Liver (tissue), 9 donors: ENCODE measurements around the gene ARHGAP6. TPM values are rescaled to one million over a fixed set of nuclear protein-coding genes. Genes with fewer than 3 reads are reported as not detected.

Experiments used
- DNase-seq: peaks from one replicate; pipeline ENCODE4 v3.0.0-alpha.2; 2017; ENCODE audit warnings: low spot score
- H3K27ac ChIP-seq, 2 donors: one replicate each; pipeline ENCODE4 v1.7.0; 2013; ENCODE audit warnings: inconsistent platforms in 2 of 2, low read length in 2 of 2, control low read depth in 1 of 2, low read depth in 1 of 2, mild to moderate bottlenecking in 1 of 2
- H3K27me3 ChIP-seq, 4 donors: one replicate each; pipeline versions ENCODE4 v1.6.1 to v1.7.0; 2013; ENCODE audit warnings: low read length in 3 of 4, inconsistent platforms in 1 of 4, mild to moderate bottlenecking in 1 of 4, moderate library complexity in 1 of 4; ENCODE audit not compliant: control insufficient read depth in 4 of 4, insufficient read depth in 4 of 4
- H3K36me3 ChIP-seq, 4 donors: one replicate each; pipeline versions ENCODE4 v1.6.1 to v1.7.0; 2013; ENCODE audit warnings: low read length in 3 of 4, mild to moderate bottlenecking in 3 of 4, low read depth in 1 of 4, moderate library complexity in 1 of 4; ENCODE audit not compliant: control insufficient read depth in 4 of 4, insufficient read depth in 3 of 4
- H3K4me1 ChIP-seq, 4 donors: one replicate each; pipeline versions ENCODE4 v1.6.1 to v1.7.0; 2013; ENCODE audit warnings: low read length in 3 of 4, mild to moderate bottlenecking in 3 of 4, moderate library complexity in 1 of 4; ENCODE audit not compliant: control insufficient read depth in 4 of 4, insufficient read depth in 4 of 4
- H3K4me3 ChIP-seq, 3 donors: one replicate each; pipeline versions ENCODE4 v1.6.1 to v1.7.0; 2013; ENCODE audit warnings: low read length in 3 of 3, control low read depth in 1 of 3, low read depth in 1 of 3, mild to moderate bottlenecking in 1 of 3
- H3K9ac ChIP-seq, 2 donors: one replicate each; pipeline ENCODE4 v1.7.0; 2013; ENCODE audit warnings: low read length in 2 of 2, mild to moderate bottlenecking in 2 of 2, moderate library complexity in 2 of 2, control low read depth in 1 of 2, low read depth in 1 of 2
- H3K9me3 ChIP-seq, 4 donors: one replicate each; pipeline versions ENCODE4 v1.6.1 to v1.7.0; 2013; ENCODE audit warnings: low read length in 3 of 4; ENCODE audit not compliant: control insufficient read depth in 4 of 4
- EGR1 ChIP-seq, 2 donors: IDR thresholded peaks; 2 replicates each; pipeline ENCODE4 v1.6.1; 2016 to 2018; ENCODE audit warnings: antibody characterized with exemption in 2 of 2, low read depth in 2 of 2
- FOXA1 ChIP-seq: IDR thresholded peaks from 2 replicates; pipeline ENCODE4 v1.6.1; 2016; ENCODE audit warnings: antibody characterized with exemption
- GABPA ChIP-seq, 2 donors: IDR thresholded peaks in 1 of 2; conservative IDR thresholded peaks in 1 of 2; 2 replicates each; pipeline ENCODE4 v1.6.1; 2016; ENCODE audit warnings: antibody characterized with exemption in 2 of 2, mild to moderate bottlenecking in 1 of 2, moderate library complexity in 1 of 2
- HNF4A ChIP-seq, 2 donors: conservative IDR thresholded peaks; 2 replicates each; pipeline ENCODE4 v1.6.1; 2016; ENCODE audit warnings: antibody characterized with exemption in 2 of 2, mild to moderate bottlenecking in 2 of 2
- HNF4G ChIP-seq: IDR thresholded peaks from 2 replicates; pipeline ENCODE4 v1.6.1; 2016; ENCODE audit warnings: antibody characterized with exemption
- JUND ChIP-seq, 2 donors: IDR thresholded peaks; 2 replicates each; pipeline ENCODE4 v1.6.1; 2016; ENCODE audit warnings: antibody characterized with exemption in 2 of 2
- NR2F2 ChIP-seq: IDR thresholded peaks from 2 replicates; pipeline ENCODE4 v1.6.1; 2016; ENCODE audit warnings: antibody characterized with exemption
- RAD21 ChIP-seq, 2 donors: IDR thresholded peaks; 2 replicates each; pipeline ENCODE4 v1.6.1; 2016; ENCODE audit warnings: antibody characterized with exemption in 2 of 2, mild to moderate bottlenecking in 2 of 2
- RXRA ChIP-seq, 2 donors: IDR thresholded peaks; 2 replicates each; pipeline ENCODE4 v1.6.1; 2017 to 2018; ENCODE audit warnings: antibody characterized with exemption in 2 of 2, mild to moderate bottlenecking in 1 of 2
- SP1 ChIP-seq: IDR thresholded peaks from 2 replicates; pipeline ENCODE4 v1.6.1; 2018; ENCODE audit warnings: antibody characterized with exemption, mild to moderate bottlenecking
- TAF1 ChIP-seq: conservative IDR thresholded peaks from 2 replicates; pipeline ENCODE4 v1.6.1; 2016; ENCODE audit warnings: antibody characterized with exemption, mild to moderate bottlenecking
- YY1 ChIP-seq: IDR thresholded peaks from 2 replicates; pipeline ENCODE4 v1.6.1; 2016; ENCODE audit warnings: antibody characterized with exemption, mild to moderate bottlenecking
- WGBS: extraction: QIAGEN DNeasy Blood & Tissue Kit; methylation state at CpG from one replicate; pipeline ENCODE4 v1.1.7; 2013; 5-methylcytosine and 5-hydroxymethylcytosine counted together
- polyA plus RNA-seq, 2 donors: library from polyadenylated mRNA; stranded (reverse) in 1 of 2; unstranded in 1 of 2; fragments of 200-250 nt in 1 of 2; fragments of >200 nt in 1 of 2; fragmentation: Nextera tagmentation in 1 of 2; extraction: Ambion mirVana in 1 of 2; gene quantifications; one replicate each; pipeline versions ENCODE4 v1.2.1 to v1.2.3, GENCODE V29; 2013 to 2015
- total RNA-seq, 2 donors: library from RNA; depleted of rRNA; stranded (reverse); fragments of >200 nt; gene quantifications; one replicate each; pipeline ENCODE4 v1.2.3, GENCODE V29; 2014
- TF ChIP-seq, protein P1 (sequence below): fragments of 150-350 bp; IDR thresholded peaks from 2 replicates; pipeline ENCODE4 v1.5.1; 2017; ENCODE audit warnings: improper control_type of control experiment, low read depth, low read length; ENCODE audit not compliant: missing input control
- TF ChIP-seq, protein P2 (sequence below): IDR thresholded peaks from 2 replicates; pipeline ENCODE4 v1.6.1; 2016; ENCODE audit warnings: antibody characterized with exemption, mild to moderate bottlenecking
- TF ChIP-seq, protein P3 (sequence below): IDR thresholded peaks from 2 replicates; pipeline ENCODE4 v1.6.1; 2016; ENCODE audit warnings: antibody characterized with exemption
- TF ChIP-seq, protein P4 (sequence below): IDR thresholded peaks from 2 replicates; pipeline ENCODE4 v1.6.1; 2016; ENCODE audit warnings: antibody characterized with exemption
- donor health status: healthy.
- donor health status: healthy.
- donor health status: healthy.
- donor health status: healthy.
- donor health status: healthy.

ARHGAP6 gene
- total and polyA plus RNA-seq, 4 donors: 0.10 to 2.2 (median 0.65) TPM

DNA sequence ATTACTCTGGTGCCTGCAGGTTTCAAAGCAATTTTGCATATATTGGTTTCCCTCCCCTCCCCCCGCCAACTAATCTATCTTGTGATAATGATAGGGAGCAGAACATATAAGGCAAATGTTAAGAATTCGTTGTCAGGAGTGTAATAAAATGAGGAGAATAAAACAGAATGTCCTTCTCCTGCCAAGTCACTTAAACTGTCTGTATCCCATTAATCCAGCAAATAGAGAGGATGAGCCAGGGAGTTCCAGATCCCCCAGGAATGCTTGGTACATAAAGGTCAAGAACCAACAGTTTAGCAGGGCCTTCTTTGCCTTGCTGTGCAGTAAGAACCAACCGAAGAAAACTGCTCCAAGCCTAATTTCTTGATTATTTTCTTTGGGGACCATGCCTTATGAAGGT is 231.1 kb downstream of the ARHGAP6 start:
- H3K9me3 ChIP-seq: no peaks in the 10 kb centered on the region
- no peak overlapping the region for H3K9ac ChIP-seq
- TF ChIP-seq HNF4A (conservative IDR thresholded peaks at IDR 0.05) (no peak), EGR1 (IDR thresholded peaks at IDR 0.05; ENCODE audit: low read depth in 2 of 2) (no peak), RXRA (IDR thresholded peaks at IDR 0.05) (peak in 1 of 2 donors; percentile 29), JUND (IDR thresholded peaks at IDR 0.05) (no peak), SP1 (no peak)
- TF ChIP-seq, protein P1, sequence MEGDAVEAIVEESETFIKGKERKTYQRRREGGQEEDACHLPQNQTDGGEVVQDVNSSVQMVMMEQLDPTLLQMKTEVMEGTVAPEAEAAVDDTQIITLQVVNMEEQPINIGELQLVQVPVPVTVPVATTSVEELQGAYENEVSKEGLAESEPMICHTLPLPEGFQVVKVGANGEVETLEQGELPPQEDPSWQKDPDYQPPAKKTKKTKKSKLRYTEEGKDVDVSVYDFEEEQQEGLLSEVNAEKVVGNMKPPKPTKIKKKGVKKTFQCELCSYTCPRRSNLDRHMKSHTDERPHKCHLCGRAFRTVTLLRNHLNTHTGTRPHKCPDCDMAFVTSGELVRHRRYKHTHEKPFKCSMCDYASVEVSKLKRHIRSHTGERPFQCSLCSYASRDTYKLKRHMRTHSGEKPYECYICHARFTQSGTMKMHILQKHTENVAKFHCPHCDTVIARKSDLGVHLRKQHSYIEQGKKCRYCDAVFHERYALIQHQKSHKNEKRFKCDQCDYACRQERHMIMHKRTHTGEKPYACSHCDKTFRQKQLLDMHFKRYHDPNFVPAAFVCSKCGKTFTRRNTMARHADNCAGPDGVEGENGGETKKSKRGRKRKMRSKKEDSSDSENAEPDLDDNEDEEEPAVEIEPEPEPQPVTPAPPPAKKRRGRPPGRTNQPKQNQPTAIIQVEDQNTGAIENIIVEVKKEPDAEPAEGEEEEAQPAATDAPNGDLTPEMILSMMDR: no peak
- no peak overlapping the region for H3K4me3 ChIP-seq
- H3K27ac ChIP-seq: no peak overlapping the region
- DNase-seq: no peak
- H3K36me3 ChIP-seq: no peaks in the 10 kb centered on the region
- 80% methylated on average over 3 of the region's 3 CpGs for WGBS
- peaks cover 0 to 3% (median 0%) of the 10 kb centered on the region in 4 donors for H3K27me3 ChIP-seq
- H3K4me1 ChIP-seq: peaks cover 0 to 4% (median 0%) of the 10 kb centered on the region in 4 donors

DNA sequence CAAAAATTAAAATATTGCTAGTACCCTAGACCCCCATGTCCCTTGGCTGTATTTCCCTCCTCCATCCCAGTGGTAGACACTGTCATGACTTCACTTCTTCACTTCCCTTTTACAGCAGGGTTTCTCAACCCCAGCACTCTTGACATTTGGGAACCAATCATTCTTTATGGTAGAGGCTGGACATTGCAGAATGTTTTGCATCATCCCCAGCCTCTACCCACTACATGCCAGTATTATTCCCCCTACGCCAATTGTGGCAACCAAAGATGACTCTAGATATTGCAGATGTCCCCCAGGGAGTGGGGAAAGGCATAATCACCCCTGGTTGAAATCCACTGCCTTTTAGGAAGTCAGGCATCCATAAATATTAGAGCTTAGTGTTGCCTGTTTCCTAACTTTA is 233.9 kb downstream of the ARHGAP6 start:
- WGBS: 89% methylated on average over 1 of the region's 1 CpG
- Histone ChIP-seq H3K9me3 (no peaks in the 10 kb centered on the region), H3K27ac (no peak overlapping the region), H3K4me3 (no peak overlapping the region), H3K9ac (no peak overlapping the region), H3K27me3 (peaks cover 0 to under 1% (median 0%) of the 10 kb centered on the region in 4 donors), H3K36me3 (no peaks in the 10 kb centered on the region), H3K4me1 (no peaks in the 10 kb centered on the region)
- TF ChIP-seq EGR1 (IDR thresholded peaks at IDR 0.05; ENCODE audit: low read depth in 2 of 2): no peak
- TF ChIP-seq SP1: no peak
- TF ChIP-seq, protein P2, sequence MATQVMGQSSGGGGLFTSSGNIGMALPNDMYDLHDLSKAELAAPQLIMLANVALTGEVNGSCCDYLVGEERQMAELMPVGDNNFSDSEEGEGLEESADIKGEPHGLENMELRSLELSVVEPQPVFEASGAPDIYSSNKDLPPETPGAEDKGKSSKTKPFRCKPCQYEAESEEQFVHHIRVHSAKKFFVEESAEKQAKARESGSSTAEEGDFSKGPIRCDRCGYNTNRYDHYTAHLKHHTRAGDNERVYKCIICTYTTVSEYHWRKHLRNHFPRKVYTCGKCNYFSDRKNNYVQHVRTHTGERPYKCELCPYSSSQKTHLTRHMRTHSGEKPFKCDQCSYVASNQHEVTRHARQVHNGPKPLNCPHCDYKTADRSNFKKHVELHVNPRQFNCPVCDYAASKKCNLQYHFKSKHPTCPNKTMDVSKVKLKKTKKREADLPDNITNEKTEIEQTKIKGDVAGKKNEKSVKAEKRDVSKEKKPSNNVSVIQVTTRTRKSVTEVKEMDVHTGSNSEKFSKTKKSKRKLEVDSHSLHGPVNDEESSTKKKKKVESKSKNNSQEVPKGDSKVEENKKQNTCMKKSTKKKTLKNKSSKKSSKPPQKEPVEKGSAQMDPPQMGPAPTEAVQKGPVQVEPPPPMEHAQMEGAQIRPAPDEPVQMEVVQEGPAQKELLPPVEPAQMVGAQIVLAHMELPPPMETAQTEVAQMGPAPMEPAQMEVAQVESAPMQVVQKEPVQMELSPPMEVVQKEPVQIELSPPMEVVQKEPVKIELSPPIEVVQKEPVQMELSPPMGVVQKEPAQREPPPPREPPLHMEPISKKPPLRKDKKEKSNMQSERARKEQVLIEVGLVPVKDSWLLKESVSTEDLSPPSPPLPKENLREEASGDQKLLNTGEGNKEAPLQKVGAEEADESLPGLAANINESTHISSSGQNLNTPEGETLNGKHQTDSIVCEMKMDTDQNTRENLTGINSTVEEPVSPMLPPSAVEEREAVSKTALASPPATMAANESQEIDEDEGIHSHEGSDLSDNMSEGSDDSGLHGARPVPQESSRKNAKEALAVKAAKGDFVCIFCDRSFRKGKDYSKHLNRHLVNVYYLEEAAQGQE: no peak
- no peak for TF ChIP-seq RXRA (IDR thresholded peaks at IDR 0.05)
- no peak for TF ChIP-seq GABPA (IDR thresholded peaks at IDR 0.05 in 1 of 2, conservative IDR thresholded peaks at IDR 0.05 in 1 of 2)
- no peak for TF ChIP-seq RAD21 (IDR thresholded peaks at IDR 0.05)
- TF ChIP-seq, protein P3, sequence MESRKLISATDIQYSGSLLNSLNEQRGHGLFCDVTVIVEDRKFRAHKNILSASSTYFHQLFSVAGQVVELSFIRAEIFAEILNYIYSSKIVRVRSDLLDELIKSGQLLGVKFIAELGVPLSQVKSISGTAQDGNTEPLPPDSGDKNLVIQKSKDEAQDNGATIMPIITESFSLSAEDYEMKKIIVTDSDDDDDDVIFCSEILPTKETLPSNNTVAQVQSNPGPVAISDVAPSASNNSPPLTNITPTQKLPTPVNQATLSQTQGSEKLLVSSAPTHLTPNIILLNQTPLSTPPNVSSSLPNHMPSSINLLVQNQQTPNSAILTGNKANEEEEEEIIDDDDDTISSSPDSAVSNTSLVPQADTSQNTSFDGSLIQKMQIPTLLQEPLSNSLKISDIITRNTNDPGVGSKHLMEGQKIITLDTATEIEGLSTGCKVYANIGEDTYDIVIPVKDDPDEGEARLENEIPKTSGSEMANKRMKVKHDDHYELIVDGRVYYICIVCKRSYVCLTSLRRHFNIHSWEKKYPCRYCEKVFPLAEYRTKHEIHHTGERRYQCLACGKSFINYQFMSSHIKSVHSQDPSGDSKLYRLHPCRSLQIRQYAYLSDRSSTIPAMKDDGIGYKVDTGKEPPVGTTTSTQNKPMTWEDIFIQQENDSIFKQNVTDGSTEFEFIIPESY: no peak
- TF ChIP-seq JUND (IDR thresholded peaks at IDR 0.05): no peak
- TF ChIP-seq HNF4G: no peak
- TF ChIP-seq, protein P4, sequence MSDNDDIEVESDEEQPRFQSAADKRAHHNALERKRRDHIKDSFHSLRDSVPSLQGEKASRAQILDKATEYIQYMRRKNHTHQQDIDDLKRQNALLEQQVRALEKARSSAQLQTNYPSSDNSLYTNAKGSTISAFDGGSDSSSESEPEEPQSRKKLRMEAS: no peak
- TF ChIP-seq YY1: no peak
- no peak for TF ChIP-seq TAF1
- no peak for TF ChIP-seq HNF4A (conservative IDR thresholded peaks at IDR 0.05)
- TF ChIP-seq, protein P1: no peak
- TF ChIP-seq FOXA1: no peak
- TF ChIP-seq NR2F2: no peak
- no peak for DNase-seq
